GM21723 (cell line): Measurements from ENCODE around the gene OPCML.

ENCODE experiments used
- ATAC-seq: cut with Tn5 transposase; IDR thresholded peaks from one replicate; pipeline ENCODE4 v1.9.1; 2021; ENCODE audit warnings: mild to moderate bottlenecking, moderate library complexity; ENCODE audit not compliant: unreplicated experiment

The OPCML gene

GRCh38 chr11:132777067-132777975 is 755.0 kb downstream of the OPCML start:
- ATAC-seq, result no peak

GRCh38 chr11:132773751-132774150 is 758.5 kb downstream of the OPCML start:
- ATAC-seq, result no peak

- no peak for ATAC-seq
These were observed 759.4 kb downstream of the OPCML start for GRCh38 chr11:132772703-132773545.

- ATAC-seq, result no peak
These were observed 760.6 kb downstream of the OPCML start for GRCh38 chr11:132771746-132772145.

GRCh38 chr11:132770829-132771530 is 761.3 kb downstream of the OPCML start:
- no peak for ATAC-seq

- ATAC-seq, result no peak
These were observed 768.8 kb downstream of the OPCML start for GRCh38 chr11:132763503-132763902.

- ATAC-seq, result no peak
These were observed 776.4 kb downstream of the OPCML start for GRCh38 chr11:132755934-132756333.

GRCh38 chr11:132751516-132752250 is 780.6 kb downstream of the OPCML start:
- no peak for ATAC-seq

- no peak for ATAC-seq
These were observed 786.0 kb downstream of the OPCML start for GRCh38 chr11:132746305-132746704.

- no peak for ATAC-seq
These were observed 787.0 kb downstream of the OPCML start for GRCh38 chr11:132745306-132745705.

- ATAC-seq, result no peak
These were observed 787.5 kb downstream of the OPCML start for GRCh38 chr11:132744771-132745170.

- no peak for ATAC-seq
These were observed 788.7 kb downstream of the OPCML start for GRCh38 chr11:132743601-132744000.

- ATAC-seq, result no peak
These were observed 789.4 kb downstream of the OPCML start for GRCh38 chr11:132742929-132743328.

- ATAC-seq, result no peak
These were observed 798.1 kb downstream of the OPCML start for GRCh38 chr11:132734217-132734616.

GRCh38 chr11:132728026-132728425 is 804.3 kb downstream of the OPCML start:
- no peak for ATAC-seq

- ATAC-seq, result no peak
These were observed 810.8 kb downstream of the OPCML start for GRCh38 chr11:132721526-132721925.

GRCh38 chr11:132719684-132720083 is 812.6 kb downstream of the OPCML start:
- no peak for ATAC-seq

GRCh38 chr11:132718711-132719671 is 813.3 kb downstream of the OPCML start:
- no peak for ATAC-seq

- ATAC-seq, result no peak
These were observed 814.5 kb downstream of the OPCML start for GRCh38 chr11:132717824-132718223.
